GM19372 (cell line): ENCODE data around the gene HDLBP.

ENCODE experiments used
- ATAC-seq: cut with Tn5 transposase; IDR thresholded peaks from one replicate; pipeline ENCODE4 v1.9.1; 2021; ENCODE audit warnings: mild to moderate bottlenecking, low read depth, moderate library complexity; ENCODE audit not compliant: unreplicated experiment

Gene HDLBP

GRCh38 chr2:241258505-241259280 lies 56.8 kb downstream of the HDLBP start:
- ATAC-seq, result no peak

DNA sequence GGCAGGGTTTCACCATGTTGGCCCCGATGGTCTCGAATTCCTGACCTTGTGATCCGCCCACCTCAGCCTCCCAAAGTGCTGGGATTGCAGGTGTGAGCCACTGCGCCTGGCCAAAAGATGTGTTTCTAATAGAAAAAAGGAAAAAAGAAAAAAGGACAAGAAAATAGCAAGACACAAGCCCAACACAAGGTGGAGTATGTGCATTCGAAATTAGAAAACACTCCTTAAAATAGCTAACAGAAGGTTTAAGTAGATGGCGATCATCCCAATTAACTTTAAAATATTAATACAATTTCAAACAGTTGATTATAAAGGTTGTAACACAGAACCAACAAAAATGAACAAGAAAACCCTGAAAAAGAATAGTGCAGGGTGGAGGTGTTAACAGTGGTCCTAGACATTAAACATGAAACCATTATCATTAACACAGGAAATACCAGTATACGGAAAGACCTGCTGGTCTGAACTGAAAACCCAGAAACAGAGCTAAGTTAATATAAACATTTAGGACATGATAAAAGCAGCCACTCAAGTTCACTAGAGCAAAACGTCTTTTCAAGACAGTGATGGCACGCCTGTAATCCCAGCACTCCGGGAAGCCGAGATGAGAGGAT lies 57.9 kb downstream of the HDLBP start:
- no peak for ATAC-seq

GRCh38 chr2:241256168-241256545 lies 59.3 kb downstream of the HDLBP start:
- no peak for ATAC-seq

DNA sequence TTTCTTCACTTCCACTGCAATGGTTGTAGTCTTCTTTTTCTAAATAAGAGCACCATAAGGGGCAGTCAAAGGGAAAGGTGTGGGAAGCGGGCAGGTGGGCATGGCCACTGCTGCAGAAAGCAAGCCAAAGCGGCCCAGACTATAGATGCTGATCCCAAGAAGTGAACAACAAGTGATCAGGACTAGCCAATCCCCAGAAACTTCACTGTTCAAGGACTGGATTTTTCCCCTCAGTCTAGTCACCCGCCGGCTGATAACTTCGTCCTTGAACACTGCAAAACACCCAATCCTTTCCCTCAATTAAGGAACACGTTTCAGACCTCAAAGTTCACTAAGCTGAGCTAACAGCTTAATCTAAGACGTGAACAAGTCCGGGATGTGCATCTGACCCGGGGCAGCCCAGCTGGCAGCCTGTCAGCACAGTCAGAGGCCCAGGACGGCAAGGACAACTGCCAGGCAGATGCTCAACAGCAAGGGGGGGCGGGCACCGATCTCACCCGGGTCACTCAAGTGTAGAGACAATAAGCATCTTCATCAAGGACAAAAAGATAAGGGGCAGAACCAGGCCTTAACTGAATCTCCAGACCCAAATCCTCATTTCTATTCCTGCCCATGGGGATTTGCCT lies 59.8 kb downstream of the HDLBP start:
- ATAC-seq, result no peak

DNA sequence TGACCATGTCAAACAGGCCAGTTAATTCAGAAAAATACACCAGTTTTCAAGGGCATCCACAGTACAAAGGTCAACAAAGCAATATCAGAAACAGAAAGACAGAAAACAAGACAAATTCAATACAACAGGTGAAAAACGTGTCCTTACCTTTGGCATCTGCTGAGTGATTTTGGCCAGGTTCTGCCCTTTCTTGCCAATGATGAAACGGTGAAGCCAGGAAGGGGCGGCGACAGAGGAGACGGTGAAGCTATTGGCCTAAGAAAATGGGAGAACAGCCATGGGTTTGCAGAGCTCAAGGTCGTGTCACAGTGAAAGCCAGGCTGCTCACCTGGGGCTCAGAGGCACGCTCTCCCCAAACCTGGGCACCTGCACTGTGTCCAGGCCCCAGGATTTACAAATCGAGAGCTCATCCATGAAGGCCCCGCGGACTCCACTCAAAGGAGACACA lies 60.5 kb downstream of the HDLBP start:
- ATAC-seq, result no peak

GRCh38 chr2:241252778-241253475 lies 62.5 kb downstream of the HDLBP start:
- no peak for ATAC-seq

DNA sequence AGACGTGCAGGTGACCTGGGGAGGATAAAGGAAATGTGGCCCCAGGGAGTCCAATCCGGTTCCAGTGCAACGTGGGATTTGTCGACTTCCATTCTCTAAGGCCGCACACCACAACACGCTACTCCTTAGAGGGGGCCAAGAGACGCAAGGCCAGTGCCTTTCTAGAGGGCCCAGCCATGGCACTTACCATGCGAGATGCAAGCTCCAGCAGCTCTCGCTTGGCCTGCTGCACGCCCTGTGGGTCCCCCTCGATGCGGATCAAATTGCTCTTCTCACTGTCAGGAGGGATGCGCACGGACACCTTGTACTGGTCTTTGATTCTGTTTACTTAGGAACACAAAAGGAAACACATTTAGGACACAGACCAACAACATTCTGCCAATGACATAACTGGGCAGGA lies 65.8 kb downstream of the HDLBP start:
- ATAC-seq, result no peak

DNA sequence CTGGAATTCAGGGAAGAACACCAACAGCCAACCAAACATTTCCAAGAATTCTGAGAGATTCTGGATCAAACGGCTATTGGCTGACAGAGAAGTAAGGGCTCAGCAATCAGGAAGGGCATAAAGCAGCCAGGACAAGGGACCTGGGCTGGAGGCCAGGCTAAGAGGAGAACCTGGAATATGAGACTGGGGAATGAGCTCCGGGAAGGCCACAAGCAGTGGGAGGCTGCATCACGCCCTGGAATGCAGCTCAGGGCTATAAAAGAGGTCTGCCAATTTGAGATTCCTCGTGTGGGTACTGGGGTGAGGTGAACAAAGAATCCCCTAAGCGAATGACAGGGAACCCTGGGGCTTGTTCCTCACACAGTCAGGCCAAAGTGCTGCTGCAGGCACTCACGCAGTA lies 66.6 kb downstream of the HDLBP start:
- no peak for ATAC-seq

DNA sequence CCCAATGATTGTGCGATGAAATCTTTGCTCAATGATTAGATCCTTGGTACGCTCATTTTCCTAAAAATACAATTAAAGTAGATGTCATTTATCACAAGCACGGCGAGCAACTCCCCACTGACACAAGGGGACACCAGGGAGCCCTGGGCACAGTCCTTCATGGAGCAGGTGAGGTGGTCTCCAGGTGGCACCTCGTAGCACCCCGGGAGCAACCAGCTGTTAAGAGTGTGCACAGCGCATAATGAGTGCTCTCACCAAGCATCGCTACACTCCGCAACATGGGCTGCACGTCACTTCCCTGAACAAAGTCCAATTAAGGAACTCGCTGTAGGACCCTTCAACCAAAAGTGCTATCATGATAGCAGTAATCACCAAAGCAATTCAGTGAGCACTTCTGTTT lies 67.2 kb downstream of the HDLBP start:
- no peak for ATAC-seq

DNA sequence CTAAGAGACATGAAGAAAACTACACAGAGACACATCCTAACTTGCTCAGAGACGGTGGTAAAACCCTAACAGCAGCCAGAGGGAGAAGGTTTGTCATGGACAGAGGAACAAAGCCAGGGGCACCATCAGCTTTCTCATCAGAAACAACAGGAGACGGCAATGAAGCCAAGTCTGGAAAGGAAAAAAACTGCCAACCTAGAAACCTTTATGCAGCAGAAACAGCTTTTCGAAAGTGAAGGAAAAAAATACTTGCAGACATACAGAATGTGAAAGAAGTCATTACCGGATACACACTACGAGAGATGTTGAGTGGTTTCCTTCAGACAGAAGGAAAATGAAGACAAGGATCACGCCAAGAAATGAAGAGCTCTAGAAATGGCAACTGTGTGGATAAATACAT lies 71.1 kb downstream of the HDLBP start:
- no peak for ATAC-seq

DNA sequence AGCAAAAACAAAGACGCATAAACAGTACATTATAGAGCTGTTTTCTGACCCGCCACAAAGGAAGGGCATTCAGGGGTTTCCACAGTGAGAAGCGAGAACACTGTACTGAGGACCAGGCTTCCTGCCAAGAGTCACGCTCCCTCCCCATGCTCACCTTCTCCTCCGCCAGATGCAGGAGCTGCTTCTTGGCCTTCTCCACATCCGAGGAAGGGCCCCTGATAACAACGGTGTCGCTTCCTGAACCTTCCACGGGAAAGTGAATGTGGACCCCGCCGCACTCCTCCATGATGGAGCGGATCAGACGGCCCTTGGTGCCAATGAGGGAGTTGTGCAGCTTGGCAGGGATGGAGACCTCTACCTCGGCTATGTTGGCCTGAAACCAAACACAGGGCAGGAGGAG lies 73.2 kb downstream of the HDLBP start:
- ATAC-seq, result no peak

DNA sequence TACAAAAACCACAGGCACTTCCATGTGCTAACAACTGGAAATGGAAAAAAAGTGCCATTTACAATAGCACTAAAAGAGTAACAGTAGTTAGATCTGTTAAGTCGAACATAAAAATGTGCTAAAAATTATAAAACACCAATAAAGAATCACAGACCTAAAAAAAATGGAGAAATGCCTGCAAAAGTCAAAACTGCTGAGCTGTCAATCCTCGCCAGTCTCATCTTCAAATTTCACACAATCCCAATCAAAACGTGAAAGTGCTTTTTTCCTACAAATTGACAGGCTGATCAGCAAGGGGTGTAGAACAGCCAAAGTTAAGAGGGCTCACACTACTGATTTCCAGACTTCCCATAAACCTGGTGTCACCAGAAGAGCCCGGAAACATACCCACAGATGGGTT lies 73.8 kb downstream of the HDLBP start:
- ATAC-seq, result no peak

GRCh38 chr2:241240320-241241004 lies 75.0 kb downstream of the HDLBP start:
- no peak for ATAC-seq

DNA sequence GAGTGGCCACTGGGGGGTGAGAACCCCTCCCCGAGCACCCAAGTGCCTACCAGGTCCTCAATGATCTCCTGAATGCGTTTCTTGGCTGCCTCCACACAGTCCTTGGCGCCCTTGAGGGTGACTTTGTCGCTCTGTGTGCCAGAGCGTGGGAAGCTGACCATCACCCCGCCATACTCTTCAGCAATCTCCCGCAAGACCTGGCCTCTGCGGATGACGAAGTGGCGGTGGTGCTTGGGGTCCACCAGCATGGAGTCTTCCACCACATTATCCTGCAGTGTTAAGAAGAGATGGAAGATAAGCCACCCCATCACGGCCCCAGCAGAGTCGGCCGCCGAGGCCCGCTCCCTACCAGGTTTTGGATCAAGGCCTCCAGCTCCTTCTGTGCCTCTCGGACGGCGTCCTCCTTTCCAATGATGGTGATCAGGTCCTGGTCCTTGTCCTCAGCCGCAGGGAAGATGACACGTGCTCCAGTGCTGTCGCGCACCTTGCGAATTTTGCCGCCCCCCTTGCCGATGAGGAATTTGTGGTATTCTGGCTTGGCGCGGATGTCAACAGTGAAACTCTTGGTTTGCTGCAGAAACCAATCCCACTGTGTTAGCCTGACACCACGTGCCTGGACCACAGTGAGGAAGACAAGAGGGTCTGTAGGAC lies 75.8 kb downstream of the HDLBP start:
- no peak for ATAC-seq

DNA sequence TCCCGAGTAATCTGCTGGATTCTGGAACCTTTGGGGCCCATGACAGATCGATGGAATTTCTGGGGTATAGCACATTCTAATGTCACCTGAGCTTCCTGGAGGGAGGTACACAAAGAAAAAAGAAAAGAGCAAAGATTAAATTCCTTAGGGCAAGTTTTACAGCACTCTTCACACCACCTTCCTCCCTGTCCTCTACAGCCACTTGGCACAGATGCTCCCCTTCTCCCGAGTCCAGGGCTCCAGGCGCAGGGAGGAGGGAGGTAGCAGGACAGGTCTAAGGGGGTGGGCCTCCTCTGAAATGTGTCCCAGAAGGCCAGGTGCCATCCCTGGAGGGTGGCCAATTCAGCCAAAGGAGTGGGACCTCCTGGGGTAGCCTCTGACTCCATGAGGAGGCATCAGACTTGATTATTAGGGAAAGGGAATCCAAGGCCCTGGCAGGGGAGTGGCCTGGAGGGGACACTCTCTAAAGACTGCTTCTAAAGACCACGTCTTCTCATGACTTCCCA lies 76.7 kb downstream of the HDLBP start:
- no peak for ATAC-seq

- ATAC-seq, result no peak
Observed at GRCh38 chr2:241237949-241238371, 77.5 kb downstream of the HDLBP start.

GRCh38 chr2:241237047-241237446 lies 78.4 kb downstream of the HDLBP start:
- no peak for ATAC-seq

DNA sequence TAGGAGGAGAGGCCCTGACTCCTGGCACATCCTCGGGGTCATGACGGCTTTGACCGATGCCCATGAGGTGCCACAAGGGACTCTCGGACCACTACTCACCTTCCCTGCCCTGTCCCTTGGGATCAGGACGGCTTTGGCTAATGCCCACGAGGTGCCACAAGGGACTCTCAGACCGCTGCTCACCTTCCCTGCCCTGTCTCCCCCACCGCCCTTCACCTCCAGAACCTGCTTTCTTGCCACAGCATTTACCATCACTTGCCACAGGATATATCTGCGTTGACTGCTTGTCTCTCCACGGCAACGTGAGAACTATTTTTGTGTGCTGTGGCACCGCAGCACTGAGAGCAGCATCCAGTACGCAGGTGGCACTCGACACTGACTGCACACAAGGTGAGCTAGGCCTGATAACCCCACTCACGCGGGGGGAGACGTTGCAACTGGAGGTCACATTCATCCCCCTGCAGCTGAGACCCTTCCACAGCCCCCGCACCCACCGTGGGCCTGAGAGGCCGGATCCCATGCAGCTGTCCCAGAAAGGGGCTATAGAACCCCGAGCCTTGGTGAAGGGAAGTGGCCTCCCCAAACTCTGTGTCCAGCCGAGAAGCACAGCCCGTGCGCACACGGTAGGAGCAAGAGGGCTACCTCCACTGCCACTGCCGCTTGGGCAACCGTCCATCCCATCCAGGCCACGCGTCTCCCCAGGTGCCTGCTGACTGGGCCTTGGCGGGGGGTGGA lies 79.4 kb downstream of the HDLBP start:
- no peak for ATAC-seq
